Subcutaneous adipose tissue (tissue), 4 donors: ENCODE measurements around the gene PET100. TPM values are rescaled to one million over a fixed set of nuclear protein-coding genes. Genes with fewer than 3 reads are reported as not detected.

ENCODE experiments used
- CTCF ChIP-seq: fragments of 450-650 bp; IDR thresholded peaks from one replicate; pipeline ENCODE4 v1.5.1; 2016; ENCODE audit warnings: low read depth, mild to moderate bottlenecking, control low read depth, antibody characterized with exemption, moderate library complexity
- total RNA-seq, 4 donors: library from RNA; depleted of rRNA; stranded (reverse); fragments of >200 nt; gene quantifications; one replicate each; pipeline ENCODE4 v1.1.0, GENCODE V29; 2016

The PET100 gene
- total RNA-seq, 4 donors from 2014 or later, result 8.3 to 35.4 (median 21.1) TPM

GRCh38 chr19:7620442-7621412, 8.9 kb upstream of the PET100 start:
- no peak for TF ChIP-seq CTCF

DNA sequence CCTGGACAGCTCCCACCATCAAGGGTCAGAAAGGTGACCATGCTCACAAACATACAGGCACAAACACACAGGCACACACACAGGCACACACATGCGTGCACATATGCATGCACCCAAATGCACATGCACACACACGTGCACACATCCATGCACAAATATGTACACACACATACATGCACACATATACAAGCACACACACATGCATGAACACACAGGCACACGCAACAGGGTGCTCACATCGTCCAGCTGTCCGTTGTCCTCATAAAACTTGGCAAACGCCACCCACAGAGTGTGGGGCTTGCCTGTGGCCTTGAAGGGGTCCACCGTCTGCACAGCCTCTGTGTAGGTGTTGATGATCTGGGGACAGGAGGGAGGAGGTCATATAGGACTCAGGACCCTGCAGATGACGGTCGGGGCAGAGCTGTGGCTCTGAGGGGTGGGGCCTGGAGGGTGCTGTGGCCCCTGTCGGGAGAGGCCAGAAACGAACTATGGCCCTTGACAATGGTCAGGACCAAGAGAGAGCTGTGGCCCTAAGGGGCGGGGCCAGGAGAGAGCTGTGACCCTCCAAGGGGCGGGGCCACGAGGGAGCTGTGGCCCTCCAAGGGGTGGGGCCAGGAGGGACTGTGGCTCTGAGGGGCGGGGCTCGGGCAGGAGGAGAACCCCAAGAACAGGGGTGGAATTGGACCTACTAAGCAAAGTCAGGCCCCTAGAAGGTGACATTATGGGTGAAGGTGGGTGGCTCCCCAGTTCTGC, 6.5 kb upstream of the PET100 start:
- TF ChIP-seq CTCF, result no peak

DNA sequence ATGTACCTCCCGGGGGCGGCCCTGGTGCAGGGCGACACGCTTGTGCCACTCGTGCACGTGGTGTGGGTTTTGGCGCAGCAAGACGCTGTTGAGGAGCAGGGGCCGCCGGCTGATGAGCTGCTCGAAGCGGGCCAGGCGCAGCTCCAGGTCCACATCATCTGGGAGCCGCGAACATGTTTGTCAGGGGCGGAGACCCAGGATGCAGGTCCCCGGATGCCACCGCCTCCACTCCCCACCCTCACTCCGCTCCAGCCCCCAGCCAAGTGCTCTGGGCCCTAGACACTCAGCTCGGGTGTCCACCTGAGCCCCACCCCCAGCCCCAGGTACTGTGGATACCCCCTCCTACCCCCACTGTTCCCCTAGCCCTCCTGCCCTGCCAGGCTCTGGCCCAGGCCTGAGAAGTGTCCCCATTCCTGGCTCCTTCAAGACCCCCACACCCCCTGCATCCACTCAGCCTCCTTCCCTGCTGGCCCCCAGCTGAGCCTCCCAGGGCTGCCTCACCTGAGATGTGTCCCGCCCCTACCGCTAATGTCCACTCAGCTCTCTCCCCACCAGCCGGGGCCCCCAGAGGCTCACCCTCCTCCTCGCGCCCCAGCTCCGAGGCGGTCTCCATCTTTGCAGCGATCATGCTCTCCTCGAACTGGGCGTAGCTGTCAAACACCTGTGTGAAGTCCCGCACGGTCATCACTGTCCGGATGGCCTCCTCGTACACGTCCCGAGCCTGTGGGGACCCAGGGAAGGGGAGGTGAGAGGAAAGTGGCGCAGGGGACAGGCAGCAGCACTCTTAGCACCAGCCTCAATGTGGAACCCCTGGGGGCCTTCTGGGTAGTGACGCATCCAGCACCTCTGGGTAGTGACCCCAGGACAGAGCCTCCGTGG, 5.6 kb upstream of the PET100 start:
- no peak for TF ChIP-seq CTCF

DNA sequence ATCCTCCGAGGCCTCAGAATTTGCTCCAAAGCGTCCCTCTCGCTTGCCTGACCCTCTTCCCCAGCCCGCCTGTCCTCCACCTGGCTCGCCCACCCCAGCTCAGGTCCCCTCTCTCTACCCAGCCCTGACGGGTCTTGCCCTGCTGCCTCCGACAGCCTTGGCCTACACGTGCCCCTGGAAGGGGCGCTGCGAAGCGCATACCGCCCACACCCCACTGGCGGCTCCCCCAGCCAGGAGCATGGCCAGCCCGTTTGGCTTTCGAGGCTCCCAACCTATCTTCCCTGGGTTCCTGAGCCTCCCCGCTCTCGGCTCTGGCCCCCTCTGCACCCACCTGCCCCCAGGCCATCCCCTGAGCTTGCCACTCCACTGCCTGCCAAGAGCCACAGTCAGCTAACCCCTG, 4.8 kb upstream of the PET100 start:
- TF ChIP-seq CTCF, result no peak

DNA sequence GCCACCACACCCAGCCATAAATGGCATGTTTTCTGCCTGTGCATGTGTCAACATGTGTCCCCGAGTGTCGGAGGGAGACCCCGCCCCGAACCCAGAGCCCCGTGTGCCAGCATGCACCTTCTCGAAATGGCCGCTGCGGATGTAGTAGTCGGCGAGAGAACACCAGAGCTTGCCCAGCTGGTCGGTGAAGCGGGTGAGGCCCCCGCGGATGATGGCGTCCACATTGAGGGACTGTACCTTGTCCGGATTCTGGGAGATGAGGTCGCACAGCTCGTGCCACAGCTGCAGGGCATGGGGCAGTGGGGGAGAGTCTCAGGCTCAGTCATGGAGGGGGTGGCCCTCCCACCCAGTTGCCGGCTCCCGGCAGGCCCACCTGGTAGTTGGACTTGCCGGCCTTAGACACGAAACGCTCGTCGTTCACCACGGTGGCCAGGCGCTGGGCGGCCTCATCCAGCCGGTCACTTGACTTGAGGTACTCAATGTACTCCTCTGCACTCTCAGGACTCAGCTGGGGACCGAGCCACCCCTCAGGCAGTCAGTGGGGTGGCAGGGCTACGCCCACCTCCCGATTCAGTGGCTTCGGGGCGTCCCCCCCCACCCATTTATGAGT, 3.7 kb upstream of the PET100 start:
- TF ChIP-seq CTCF, result no peak

GRCh38 chr19:7627166-7627565, 2.4 kb upstream of the PET100 start:
- TF ChIP-seq CTCF, result no peak
